ENCODE results near the gene SPR. TPM values are rescaled to one million over a fixed set of nuclear protein-coding genes. Genes with fewer than 3 reads are reported as not detected.

Gene SPR
- total and polyA plus RNA-seq, 2 of the 4 experiments (the other 2 are of a cell fraction), result 14.3 to 17.4 TPM

DNA sequence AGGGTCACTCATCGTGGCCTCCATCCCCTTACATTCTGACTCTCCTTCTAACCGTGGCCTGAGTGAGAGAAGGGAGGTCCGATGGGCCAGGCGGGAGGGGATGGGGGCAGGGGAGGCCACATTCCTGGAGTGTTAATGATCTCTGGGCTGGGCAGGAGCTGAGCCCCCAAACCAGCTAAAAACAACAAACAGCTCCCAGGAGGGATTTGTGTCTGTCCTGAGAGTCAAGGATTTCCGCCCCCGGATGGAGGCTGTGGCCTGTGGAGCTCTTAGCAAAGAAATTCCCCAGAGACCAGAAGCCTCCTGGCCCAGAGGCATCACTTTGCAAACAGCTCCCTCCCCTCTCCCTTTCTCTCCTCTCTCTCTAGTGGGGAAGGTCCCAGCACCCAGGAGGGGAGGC is 53.6 kb downstream of the SPR start:
- Histone ChIP-seq H2AK9ac (replicated peaks; ENCODE audit: low read depth, low read length, poor library complexity) (peak overlapping the region; percentile 85), H4K20me1 (ENCODE audit: insufficient read depth, low read length) (peaks cover 9% of the 10 kb centered on the region; the same call in 1 of the 2 replicates), H2BK20ac (ENCODE audit: low read depth, low read length) (peak overlapping the region; percentile 88), H3K18ac (ENCODE audit: low read depth, low read length) (no peak overlapping the region), H3K9me1 (ENCODE audit: insufficient read depth, low read length) (peaks cover 15% of the 10 kb centered on the region), H3K4me2 (ENCODE audit: low read depth, low read length) (no peak overlapping the region; the same call in 1 of the 2 replicates), H2BK120ac (ENCODE audit: low read depth, low read length) (peak overlapping the region; percentile 66), H2BK15ac (ENCODE audit: low read depth, low read length) (peak overlapping the region; percentile 41; the same call in 1 of the 3 replicates), H3K4ac (ENCODE audit: low read depth, low read length) (peak overlapping the region; percentile 75; the same call in 1 of the 2 replicates), H3K36me3 (ENCODE audit: control insufficient read depth, insufficient read depth, low read length) (no peaks in the 10 kb centered on the region), H4K5ac (ENCODE audit: low read depth, low read length) (no peak overlapping the region), H3K23ac (ENCODE audit: low read depth, low read length) (0 out of 2 replicates have a peak overlapping the region, but pooled peaks have one; percentile 24), H3K4me3 (ENCODE audit: insufficient read depth, low read depth, low read length) (no peak overlapping the region), H3K9ac (ENCODE audit: low read depth, low read length) (no peak overlapping the region), H2AFZ (replicated peaks; ENCODE audit: low read length, poor library complexity) (peak overlapping the region; percentile 78), H2BK5ac (ENCODE audit: low read depth, low read length, poor library complexity, severe bottlenecking) (no peak overlapping the region), H3K9me3 (ENCODE audit: control insufficient read depth, insufficient read depth, low read length) (no peaks in the 10 kb centered on the region), H4K8ac (ENCODE audit: low read depth in 2 of 2, low read length in 2 of 2) (peak overlapping the region in 1 of 2 experiments; percentile 61; a peak in 2 of 4 replicates), H3K27me3 (ENCODE audit: control insufficient read depth, insufficient read depth, low read length) (peaks cover 4% of the 10 kb centered on the region; the same call in 1 of the 2 replicates), H3K14ac (replicated peaks; ENCODE audit: low read depth, low read length) (peak overlapping the region; percentile 71; the same call in 1 of the 2 replicates), H4K91ac (ENCODE audit: insufficient read depth, low read depth, low read length) (no peak overlapping the region; the same call in 1 of the 2 replicates), H3K79me1 (ENCODE audit: low read depth in 1 of 2, low read length in 2 of 2) (no peaks in the 10 kb centered on the region), H2AK5ac (ENCODE audit: low read depth, low read length) (peak overlapping the region; percentile 85), H3K27ac (ENCODE audit: insufficient read depth, low read length) (no peak overlapping the region), H3K4me1 (ENCODE audit: control insufficient read depth, insufficient read depth, low read length) (peaks cover 10% of the 10 kb centered on the region; the same call in 1 of the 2 replicates), H3K56ac (ENCODE audit: extremely low read depth, insufficient read depth, low read length) (no peak overlapping the region)
- no TSS peak for BruUV-seq (replicated peaks)
- intact Hi-C loops (cut with micrococcal nuclease), result no loop called here
- POLR2A ChIA-PET (ENCODE audit: unreplicated experiment), result interaction anchor here (0.6 kb wide), 1 partner anchor 15 kb away, joined by 3 read pairs; no protein-coding TSS in a partner anchor
- in situ Hi-C loops (cut with MboI; ENCODE audit: low sequenced_read_pairs), result no loop called here
- TF ChIP-seq MAZ (IDR thresholded peaks at IDR 0.05; ENCODE audit: borderline replicate concordance, low read depth, low read length), result 0 out of 2 replicates have a peak, but pooled peaks have one; percentile 14
- TF ChIP-seq, protein P1, sequence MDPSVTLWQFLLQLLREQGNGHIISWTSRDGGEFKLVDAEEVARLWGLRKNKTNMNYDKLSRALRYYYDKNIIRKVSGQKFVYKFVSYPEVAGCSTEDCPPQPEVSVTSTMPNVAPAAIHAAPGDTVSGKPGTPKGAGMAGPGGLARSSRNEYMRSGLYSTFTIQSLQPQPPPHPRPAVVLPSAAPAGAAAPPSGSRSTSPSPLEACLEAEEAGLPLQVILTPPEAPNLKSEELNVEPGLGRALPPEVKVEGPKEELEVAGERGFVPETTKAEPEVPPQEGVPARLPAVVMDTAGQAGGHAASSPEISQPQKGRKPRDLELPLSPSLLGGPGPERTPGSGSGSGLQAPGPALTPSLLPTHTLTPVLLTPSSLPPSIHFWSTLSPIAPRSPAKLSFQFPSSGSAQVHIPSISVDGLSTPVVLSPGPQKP (IDR thresholded peaks at IDR 0.05; ENCODE audit: borderline replicate concordance, low read depth, low read length), result no peak
- DNase-seq (peak; percentile 81), ATAC-seq (ENCODE audit: low read depth) (peak; percentile 90)
- CTCF ChIA-PET, result interaction anchor here (0.6 to 1.0 kb wide), 2 partner anchors 33 to 216 kb away, joined by 3 read pairs; no protein-coding TSS in a partner anchor
- dilution Hi-C loops (cut with HindIII; ENCODE audit: low sequenced_read_pairs, unreplicated experiment), result no loop called here
- no CpG with 5 or more reads among the region's 6 CpGs for WGBS, 2 experiments (ENCODE audit: extremely low coverage in 2 of 2, insufficient read length in 1 of 2)

Other genes with a start within 250 kb of the SPR start
- 29.4 and 29.7 TPM in 2 replicates for gene EXOC6B, start 61.4 kb upstream of the SPR start, total RNA-seq (2012; rRNA removed)
- gene EXOC6B, start 61.4 kb upstream of the SPR start, polyA plus RNA-seq (2012; rRNA removed), result 9.0 and 10.2 TPM in 2 replicates
- gene EMX1, start 30.1 kb downstream of the SPR start, total RNA-seq (2012; rRNA removed), result not detected in 2 replicates
- gene EMX1, start 30.1 kb downstream of the SPR start, polyA plus RNA-seq (2012; rRNA removed), result not detected in 2 replicates
- gene SFXN5, start 184.3 kb downstream of the SPR start, total RNA-seq (2012; rRNA removed), result 8.3 and 8.6 TPM in 2 replicates
- 14.3 and 17.0 TPM in 2 replicates for gene SFXN5, start 184.3 kb downstream of the SPR start, polyA plus RNA-seq (2012; rRNA removed)
- gene RAB11FIP5, start 225.5 kb downstream of the SPR start, total RNA-seq (2012; rRNA removed), result 21.4 and 21.5 TPM in 2 replicates
- gene RAB11FIP5, start 225.5 kb downstream of the SPR start, polyA plus RNA-seq (2012; rRNA removed), result 34.5 and 36.0 TPM in 2 replicates